ENCODE measurements around the gene CFAP20DC.
"Not testable (repeated sequence)": the region's sequence is repeated elsewhere in the genome, so short reads cannot be mapped to it uniquely, and the experiment has no call there.

Gene CFAP20DC

DNA sequence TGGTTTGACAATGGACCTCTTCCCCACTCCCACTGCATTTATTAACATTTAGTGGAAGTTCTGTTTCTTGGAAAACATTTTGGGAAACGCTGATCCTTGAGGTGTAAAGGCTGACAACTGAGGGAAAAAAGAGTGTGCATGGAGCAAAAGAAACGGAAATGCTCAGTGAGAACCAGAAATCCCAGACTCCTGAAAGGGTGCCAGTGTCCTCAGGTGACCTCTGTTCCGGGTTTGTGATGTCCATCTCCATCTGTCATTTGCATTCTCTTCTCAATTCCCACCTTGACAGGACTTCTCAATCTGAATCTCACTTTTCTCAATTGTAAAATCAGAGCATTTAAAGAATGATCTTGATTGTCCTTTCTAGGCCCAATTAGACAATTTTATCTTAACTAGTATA is 312.2 kb downstream of the CFAP20DC start:
- DNase-seq (ENCODE audit: low spot score), result no peak

- no peak for DNase-seq (ENCODE audit: low spot score)
Observed at GRCh38 chr3:58731673-58732072, 318.2 kb downstream of the CFAP20DC start.

DNA sequence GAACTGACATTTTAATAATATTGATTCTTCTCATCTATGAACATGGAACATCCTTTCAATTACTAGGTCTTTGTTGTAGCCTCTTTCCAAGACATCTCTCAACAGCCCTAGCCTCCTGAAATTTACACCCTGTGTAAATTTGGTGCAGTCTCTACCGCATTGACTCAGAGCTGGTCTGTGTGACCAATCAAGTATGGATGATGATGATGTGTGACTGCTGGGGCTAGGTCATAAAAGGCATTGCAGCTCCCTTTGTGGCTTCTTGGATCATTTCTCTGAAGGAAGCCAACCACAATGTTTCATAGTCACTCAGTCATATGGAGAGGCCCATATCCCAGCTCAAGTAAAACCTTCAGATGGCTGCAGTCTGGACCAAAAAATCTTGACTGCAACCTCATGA is 321.1 kb downstream of the CFAP20DC start:
- no peak for DNase-seq (ENCODE audit: low spot score)

- no peak for DNase-seq (ENCODE audit: low spot score)
Observed at GRCh38 chr3:58725326-58725853, 324.4 kb downstream of the CFAP20DC start.

- no peak for DNase-seq (ENCODE audit: low spot score)
Observed at GRCh38 chr3:58724336-58724735, 325.5 kb downstream of the CFAP20DC start.

DNA sequence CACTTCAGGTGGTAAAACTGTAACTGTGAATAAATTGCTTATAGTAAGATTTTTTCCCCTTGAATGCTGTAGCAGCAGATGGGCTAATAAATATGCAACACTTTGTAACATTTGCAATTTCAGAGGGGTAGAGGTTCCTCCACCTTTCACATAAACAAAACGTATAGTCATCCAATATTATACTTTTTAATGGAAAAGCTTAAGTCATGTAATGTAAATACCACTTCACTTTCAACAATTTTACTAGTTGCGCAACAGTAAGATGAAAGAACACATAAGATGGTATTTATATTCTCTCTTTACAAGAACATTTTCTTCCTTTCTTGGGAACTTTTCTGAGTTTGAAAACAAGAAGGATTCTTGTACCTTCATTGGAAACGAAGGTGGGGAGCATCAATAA is 326.7 kb downstream of the CFAP20DC start:
- DNase-seq (ENCODE audit: low spot score), result no peak

- DNase-seq (ENCODE audit: low spot score), result no peak
Observed at GRCh38 chr3:58722561-58722960, 327.3 kb downstream of the CFAP20DC start.

GRCh38 chr3:58720526-58720925 is 329.3 kb downstream of the CFAP20DC start:
- no peak for DNase-seq (ENCODE audit: low spot score)

DNA sequence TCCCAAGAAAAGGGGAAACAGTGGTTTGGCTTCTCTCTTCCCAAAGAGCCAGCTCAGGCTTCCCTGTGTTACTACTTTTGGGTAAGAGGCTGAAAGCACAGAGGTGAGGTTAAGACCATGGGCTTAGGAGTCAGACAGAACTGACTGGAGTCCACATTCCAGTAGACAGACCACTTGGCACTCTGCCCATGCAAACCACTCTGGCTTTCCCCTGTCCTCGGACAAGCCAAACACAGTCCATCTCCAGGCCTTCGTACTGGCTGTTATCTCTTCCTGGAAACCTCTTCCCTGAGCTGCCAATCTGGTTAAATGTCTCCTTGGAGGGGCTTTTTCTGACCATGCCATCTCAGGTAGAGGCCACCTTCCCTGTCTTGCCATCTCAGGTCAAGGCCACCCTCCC is 330.1 kb downstream of the CFAP20DC start:
- no peak for DNase-seq (ENCODE audit: low spot score)

- DNase-seq (ENCODE audit: low spot score), result no peak
Observed at GRCh38 chr3:58713715-58714401, 336.0 kb downstream of the CFAP20DC start.

GRCh38 chr3:58711871-58712270 is 338.0 kb downstream of the CFAP20DC start:
- DNase-seq (ENCODE audit: low spot score), result no peak

GRCh38 chr3:58708983-58709382 is 340.8 kb downstream of the CFAP20DC start:
- not testable (repeated sequence) for DNase-seq (ENCODE audit: low spot score)

GRCh38 chr3:58708116-58708791 is 341.6 kb downstream of the CFAP20DC start:
- no peak for DNase-seq (ENCODE audit: low spot score)

DNA sequence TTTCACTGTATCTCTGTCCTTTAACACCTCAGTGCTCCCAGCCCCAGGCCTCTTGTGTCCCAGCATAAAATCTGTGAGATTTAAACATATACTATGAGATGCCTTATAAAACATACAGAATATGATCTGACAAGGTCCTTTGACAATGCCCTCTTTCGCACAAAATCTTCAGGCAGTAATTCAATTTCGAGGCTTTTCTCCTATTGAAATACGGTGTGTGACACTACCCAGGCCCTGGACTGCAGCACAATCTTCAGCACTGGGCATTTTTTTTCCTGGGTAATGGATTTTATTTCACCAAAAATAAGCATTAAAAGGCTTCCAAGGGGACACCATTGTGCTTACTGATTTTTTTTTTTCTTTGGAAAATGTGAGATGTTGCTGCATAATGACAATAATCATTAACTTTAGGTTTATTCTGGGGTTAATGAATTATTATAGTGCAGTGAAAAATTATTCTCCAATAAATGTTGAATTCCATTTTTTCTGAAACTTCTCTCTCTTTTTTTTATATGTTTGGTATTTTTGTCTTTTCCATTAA is 342.4 kb downstream of the CFAP20DC start:
- DNase-seq (ENCODE audit: low spot score), result no peak

- no peak for DNase-seq (ENCODE audit: low spot score)
Observed at GRCh38 chr3:58706395-58707167, 343.2 kb downstream of the CFAP20DC start.

- no peak for DNase-seq (ENCODE audit: low spot score)
Observed at GRCh38 chr3:58704745-58705144, 345.1 kb downstream of the CFAP20DC start.

DNA sequence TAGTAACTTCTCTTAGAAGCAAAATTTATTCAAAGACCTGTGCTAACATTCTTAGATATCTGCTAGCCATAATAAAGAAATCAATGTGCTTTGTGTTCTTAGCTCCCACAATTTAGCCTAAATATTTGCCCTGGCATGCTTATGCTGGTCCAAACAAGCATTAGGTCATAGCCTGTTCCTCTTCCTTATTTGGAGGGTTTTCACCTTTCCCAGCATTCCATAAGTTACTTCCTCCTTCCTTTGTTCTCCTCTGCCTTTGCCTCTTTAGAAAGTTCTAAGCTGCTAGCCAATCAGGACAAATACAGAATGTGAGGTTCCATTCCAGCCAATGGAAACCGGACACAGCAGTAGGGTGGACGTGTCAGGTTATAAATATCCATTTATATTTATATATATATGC is 345.5 kb downstream of the CFAP20DC start:
- not testable (repeated sequence) for DNase-seq (ENCODE audit: low spot score)

GRCh38 chr3:58698246-58698645 is 351.6 kb downstream of the CFAP20DC start:
- no peak for DNase-seq (ENCODE audit: low spot score)

- DNase-seq (ENCODE audit: low spot score), result no peak
Observed at GRCh38 chr3:58697561-58697960, 352.3 kb downstream of the CFAP20DC start.

GRCh38 chr3:58696813-58697212 is 353.0 kb downstream of the CFAP20DC start:
- not testable (repeated sequence) for DNase-seq (ENCODE audit: low spot score)

DNA sequence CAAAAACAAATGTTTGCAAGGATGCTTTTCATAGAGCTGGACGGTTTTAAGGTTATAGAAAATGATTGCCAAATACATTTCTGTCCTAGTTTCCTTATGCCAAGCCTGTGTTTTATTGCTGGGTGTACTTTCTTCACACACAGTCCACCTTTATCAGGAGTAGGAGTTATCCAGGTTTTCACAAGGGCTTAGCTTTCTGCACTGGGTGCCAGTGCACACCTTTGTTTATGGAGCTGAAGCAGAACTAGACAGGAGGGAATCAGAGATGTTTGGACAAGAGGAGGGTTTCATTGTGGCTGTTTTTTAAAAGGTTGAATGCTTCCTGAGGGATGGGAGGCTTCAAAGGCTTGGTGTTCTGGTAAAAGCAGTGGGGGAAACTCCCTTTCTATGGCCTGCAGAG is 353.7 kb downstream of the CFAP20DC start:
- DNase-seq (ENCODE audit: low spot score), result no peak

DNA sequence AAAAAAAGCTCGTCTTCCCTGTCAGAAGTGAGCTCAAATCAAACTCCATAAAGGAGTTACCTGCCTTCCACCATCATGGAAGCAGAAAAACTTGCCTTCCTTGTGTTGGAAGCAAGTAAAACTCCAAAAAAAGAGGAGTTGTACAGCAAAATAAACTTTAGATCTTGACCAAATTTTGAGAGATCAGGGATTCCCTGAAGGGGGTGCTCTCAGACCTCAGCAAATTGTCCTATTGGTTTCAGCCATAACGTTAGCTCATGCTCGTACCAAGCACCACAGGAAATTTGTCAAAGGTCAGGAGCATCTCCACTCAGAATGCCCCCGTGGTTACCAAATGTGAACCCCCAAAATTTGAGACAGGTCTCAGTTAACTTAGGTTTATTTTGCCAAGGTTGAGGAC is 354.5 kb downstream of the CFAP20DC start:
- DNase-seq (ENCODE audit: low spot score), result not testable (repeated sequence)

Measured in pons (tissue), 1 donor.